Stimulated activated CD4-positive, alpha-beta T cell treated with anti-CD3 and anti-CD28 coated beads, TNF-alpha, amount 100 ng/mL, for 24 hours (primary cell): Measurements from ENCODE around the gene GNPTAB.
A peak's percentile ranks its signal among the peaks of the same experiment; 100 is the strongest.
"Not testable (repeated sequence)": the region's sequence is repeated elsewhere in the genome, so short reads cannot be mapped to it uniquely, and the experiment has no call there.

Experiments used
- DNase-seq, 3 experiments: peaks; one replicate each; pipeline ENCODE4 v3.0.0-alpha.2; 2020; ENCODE audit warnings: low read depth in 3 of 3

The GNPTAB gene

GRCh38 chr12:101830367-101831325, at the start of gene GNPTAB:
TSS of gene GNPTAB (minus strand) at chr12:101830959. CDS start at chr12:101830675, 284 bp downstream.
- peak; percentile 89 to 92 (median 90) for DNase-seq

- DNase-seq, result no peak
Measured at GRCh38 chr12:101878243-101878821, 47.6 kb upstream of the GNPTAB start.

DNA sequence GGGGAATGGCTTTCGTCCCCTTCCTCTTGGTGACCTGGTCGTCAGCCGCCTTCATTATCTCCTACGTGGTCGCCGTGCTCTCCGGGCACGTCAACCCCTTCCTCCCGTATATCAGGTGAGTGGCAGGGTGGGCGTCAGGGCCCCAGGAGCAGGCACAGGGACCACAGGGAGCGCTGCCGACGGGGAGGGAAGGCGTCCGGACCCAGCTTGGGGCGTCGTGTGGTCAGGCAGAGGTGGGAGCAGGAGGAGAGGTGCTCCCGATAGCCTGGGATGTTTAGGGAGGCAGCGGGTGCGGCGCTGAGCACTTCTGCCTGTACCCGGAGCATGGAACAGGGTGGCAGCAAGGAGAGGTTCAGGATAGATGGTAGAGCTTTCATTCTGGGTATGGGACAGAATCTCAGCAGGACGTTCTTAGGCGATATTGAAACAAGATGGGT, 47.1 kb upstream of the GNPTAB start:
- DNase-seq, result no peak

DNA sequence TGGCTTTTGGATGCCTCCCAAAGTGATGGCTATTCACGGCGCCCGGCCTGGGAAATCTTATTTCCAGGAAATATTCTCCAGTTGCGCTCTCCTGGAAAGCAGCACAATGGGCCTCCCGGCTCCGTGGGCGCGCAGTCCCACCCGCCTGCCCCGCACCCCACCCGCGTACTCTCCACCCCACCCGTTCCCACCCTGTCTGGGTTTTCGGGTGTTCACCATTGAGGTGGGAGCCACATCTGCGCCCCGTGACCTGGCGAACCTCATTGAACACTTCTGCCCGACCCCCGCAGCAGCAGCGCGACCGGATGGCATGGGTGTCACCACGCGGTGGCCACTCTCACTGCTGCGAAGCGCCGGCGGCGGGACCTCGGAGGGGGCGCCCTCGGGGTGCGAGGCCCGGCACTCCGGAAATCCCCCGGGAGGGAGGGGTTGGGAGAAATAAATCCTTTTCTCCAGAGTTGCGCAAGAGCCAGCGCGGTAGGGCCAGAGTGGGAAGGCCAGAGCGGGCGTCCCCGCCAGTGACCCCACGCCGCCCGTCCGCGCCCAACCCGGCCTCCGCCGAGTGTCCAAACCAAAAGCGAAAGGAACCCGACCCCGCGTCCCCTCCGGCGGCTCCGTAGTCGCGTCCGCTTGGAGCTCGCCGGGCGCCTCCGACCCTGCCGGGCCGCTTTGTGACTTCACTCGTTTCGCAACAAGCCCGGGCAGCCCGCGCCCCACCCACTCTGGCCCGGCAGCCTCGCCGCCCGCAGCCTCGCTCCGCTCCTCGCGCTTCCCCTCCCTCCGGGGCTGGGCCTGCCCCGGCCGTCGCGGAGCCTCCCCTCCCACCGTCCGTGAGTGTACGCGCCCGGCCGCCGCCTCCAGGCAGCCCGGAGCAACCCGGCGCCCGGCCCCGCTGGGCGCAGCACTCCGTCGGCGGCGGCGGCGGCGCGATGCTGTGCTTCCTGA, 46.4 kb upstream of the GNPTAB start, which contains the start of gene DRAM1:
DRAM1 (plus strand) TSS at position 720 of the 945 bp plus-strand sequence; CDS start at position 930, 210 bp downstream.
- DNase-seq, result peak; percentile 43 to 73 (median 49)

GRCh38 chr12:101876322-101876860, 45.6 kb upstream of the GNPTAB start:
- DNase-seq, result no peak

DNA sequence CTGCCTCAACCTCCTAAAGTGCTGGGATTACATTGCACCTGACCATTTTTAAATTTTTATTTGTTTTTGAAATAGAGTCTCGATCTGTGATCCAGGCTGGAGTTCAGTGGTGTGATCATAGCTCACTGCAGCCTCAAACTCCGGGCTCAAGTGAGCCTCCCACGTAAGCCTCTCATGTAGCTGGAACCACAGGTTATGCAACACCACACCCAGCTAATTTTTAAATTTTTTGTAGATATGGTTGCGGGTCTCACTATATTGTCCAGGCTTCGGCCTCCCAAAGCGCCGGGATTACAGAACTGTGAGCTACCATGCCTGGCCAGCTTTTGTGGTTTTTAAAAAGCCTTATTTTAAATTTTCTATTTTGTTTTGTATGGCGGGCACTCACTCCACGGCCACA, 44.4 kb upstream of the GNPTAB start:
- DNase-seq, result no peak

DNA sequence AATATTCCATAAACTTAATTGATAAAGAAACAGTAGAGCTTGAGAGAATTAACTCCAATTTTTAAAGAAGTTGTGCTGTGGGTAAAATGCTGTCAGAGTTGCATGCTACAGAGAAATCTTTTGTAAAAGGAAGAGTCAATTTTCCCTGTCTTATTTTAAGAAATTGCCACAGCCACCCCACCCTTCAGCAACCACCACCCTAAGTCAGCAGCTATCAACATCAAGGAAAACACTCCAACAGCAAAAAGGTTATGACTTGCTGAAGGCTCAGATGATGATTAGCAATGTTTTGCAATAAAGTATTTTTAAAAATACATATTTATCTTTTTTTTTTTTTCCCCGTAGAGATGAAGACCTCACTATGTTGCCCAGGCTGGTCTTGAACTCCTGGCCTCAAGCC, 40.2 kb upstream of the GNPTAB start:
- DNase-seq, result no peak

DNA sequence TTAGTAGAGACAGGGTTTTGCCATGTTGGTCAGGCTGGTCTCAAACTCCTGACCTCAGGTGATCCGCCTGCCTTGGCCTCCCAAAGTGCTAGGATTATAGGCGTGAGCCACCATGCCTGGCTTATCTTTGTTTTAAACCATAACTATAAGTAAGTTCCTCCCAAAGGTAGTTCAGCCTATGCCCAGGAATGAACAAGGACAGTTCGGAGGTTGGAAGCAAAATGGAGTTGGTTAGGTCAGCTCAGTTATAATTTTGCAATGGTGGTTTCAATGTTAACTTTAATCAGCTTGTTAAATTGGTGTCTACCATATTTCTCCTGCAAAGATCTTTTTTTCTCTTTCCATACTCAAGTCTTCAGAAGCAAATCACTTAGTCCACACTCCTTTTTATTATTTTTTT, 36.9 kb upstream of the GNPTAB start:
- DNase-seq, result not testable (repeated sequence)

- no peak for DNase-seq
Measured at GRCh38 chr12:101866615-101867373, 36.0 kb upstream of the GNPTAB start.

- no peak for DNase-seq
Measured at GRCh38 chr12:101863981-101864380, 33.2 kb upstream of the GNPTAB start.

DNA sequence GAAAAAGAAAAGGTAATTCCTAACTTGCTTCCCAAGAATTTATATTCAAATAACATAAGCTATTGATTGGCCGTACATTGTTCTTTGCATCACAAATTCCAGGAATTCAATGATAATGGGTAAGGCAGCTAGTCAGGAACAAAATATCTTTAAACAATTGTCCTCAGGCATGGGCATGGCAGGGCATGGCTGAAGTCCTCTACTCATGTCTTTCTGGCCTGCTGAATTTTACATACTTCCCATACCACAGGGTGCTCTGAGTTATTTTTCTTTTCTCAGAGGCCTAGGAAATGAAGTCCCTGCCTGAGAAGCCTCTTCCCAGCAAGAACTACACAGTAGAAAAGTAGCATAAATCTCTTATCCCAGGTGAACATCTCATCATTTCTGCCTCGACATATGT, 31.5 kb upstream of the GNPTAB start:
- DNase-seq, result no peak

DNA sequence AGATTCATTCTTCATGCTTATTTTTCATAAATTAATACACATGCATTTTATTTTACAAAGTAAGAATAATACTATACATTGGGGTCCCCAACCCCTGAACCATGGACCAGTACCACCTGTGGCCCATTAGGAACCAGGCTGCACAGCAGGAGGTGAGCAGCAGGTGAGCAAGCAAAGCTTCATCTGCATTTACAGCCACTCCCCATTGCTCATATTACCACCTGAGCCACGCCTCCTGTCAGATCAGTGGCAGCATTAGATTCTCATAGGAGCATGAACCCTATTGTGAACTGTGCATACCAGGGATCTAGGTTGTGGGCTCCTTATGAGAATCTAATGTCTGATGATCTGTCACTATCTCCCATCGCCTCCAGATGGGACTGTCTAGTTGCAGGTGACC, 30.9 kb upstream of the GNPTAB start:
- not testable (repeated sequence) for DNase-seq

GRCh38 chr12:101859664-101860607, 29.2 kb upstream of the GNPTAB start:
- no peak for DNase-seq

- no peak for DNase-seq
Measured at GRCh38 chr12:101858361-101858760, 27.6 kb upstream of the GNPTAB start.

DNA sequence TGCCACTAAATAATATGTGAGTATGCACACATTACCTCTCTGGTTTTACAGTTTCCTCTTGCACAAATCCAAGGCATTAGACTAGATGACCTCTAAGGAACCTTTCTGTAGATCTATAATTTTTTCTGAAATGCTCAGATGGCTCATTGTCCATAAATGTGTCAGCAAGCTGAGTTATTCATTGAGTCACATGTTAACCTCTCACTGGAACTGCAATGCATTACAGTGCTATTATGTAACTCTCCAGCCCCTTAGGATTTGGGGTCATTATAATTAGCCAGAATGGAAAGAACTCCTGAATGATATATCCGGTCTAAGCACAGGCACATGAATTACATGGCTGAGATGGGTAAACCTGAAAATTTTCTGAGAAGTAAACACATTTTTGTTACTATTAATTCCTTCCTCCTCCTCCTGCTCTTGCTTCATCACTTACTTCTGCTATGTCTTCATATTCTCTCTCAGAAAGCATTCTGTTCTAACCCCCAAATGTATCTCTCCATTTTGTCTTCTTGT, 26.3 kb upstream of the GNPTAB start:
- no peak for DNase-seq

DNA sequence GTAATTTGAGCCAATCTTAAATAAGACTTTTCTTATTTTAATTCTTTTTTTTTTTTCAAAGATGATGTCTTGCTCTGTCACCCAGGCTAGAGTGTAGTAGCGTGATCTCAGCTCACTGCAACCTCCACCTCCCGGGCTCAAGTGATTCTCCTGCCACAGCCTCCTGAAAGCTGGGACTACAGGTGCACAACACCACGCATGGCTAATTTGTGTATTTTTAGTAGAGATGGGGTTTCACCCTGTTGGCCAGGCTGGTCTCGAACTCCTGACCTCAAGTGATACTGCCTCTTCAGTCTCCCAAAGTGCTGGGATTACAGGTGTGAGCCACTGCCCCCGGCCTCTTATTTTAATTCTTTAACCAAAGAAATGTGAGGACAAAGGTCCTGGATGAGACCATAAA, 25.9 kb upstream of the GNPTAB start:
- DNase-seq, result not testable (repeated sequence)

GRCh38 chr12:101855976-101856375, 25.2 kb upstream of the GNPTAB start:
- no peak for DNase-seq

GRCh38 chr12:101855364-101855884, 24.7 kb upstream of the GNPTAB start:
- DNase-seq, result no peak

GRCh38 chr12:101854747-101855146, 24.0 kb upstream of the GNPTAB start:
- DNase-seq, result no peak
